HepG2 (cell line): ENCODE data around the gene PSD4. TPM values are rescaled to one million over a fixed set of nuclear protein-coding genes. Genes with fewer than 3 reads are reported as not detected.

Experiments used
- CTCF ChIP-seq: sonication (generic); formaldehyde crosslinking; IDR thresholded peaks from 2 replicates; pipeline ENCODE4 v1.5.0; 2020; ENCODE audit warnings: mild to moderate bottlenecking, missing genetic modification reagents, moderate library complexity
- GATAD2A ChIP-seq: IDR thresholded peaks from 2 replicates; pipeline ENCODE4 v1.6.1; 2016
- HDAC1 ChIP-seq: sonication (generic); formaldehyde crosslinking; IDR thresholded peaks from 2 replicates; pipeline ENCODE4 v1.5.1; 2020; ENCODE audit warnings: mild to moderate bottlenecking, missing genetic modification reagents
- HMGXB4 ChIP-seq, 2 experiments: sonication (generic) in 1 of 2; formaldehyde crosslinking in 1 of 2; IDR thresholded peaks; 2 replicates each; pipeline versions ENCODE4 v1.4.0 to v1.6.1; 2018 to 2020; ENCODE audit warnings: missing genetic modification reagents in 2 of 2, borderline replicate concordance in 1 of 2, low read depth in 1 of 2, mild to moderate bottlenecking in 1 of 2, missing biosample characterization in 1 of 2
- HNRNPK ChIP-seq: fragments of 200-400 bp; formaldehyde crosslinking; IDR thresholded peaks from 2 replicates; pipeline ENCODE4 v1.6.1; 2018; ENCODE audit warnings: low read length, low read depth, moderate library complexity, mild to moderate bottlenecking; ENCODE audit not compliant: poor library complexity, severe bottlenecking
- HOXA9 ChIP-seq: sonication (generic); formaldehyde crosslinking; IDR thresholded peaks from 2 replicates; pipeline ENCODE4 v1.8.1; 2022; ENCODE audit warnings: missing genetic modification reagents, mild to moderate bottlenecking, moderate library complexity, borderline replicate concordance
- MAFF ChIP-seq: IDR thresholded peaks from 2 replicates; pipeline ENCODE4 v1.6.1; 2011; ENCODE audit warnings: low read depth, low read length, improper control_type of control experiment
- POGK ChIP-seq: sonication (generic); formaldehyde crosslinking; conservative IDR thresholded peaks from 2 replicates; pipeline ENCODE4 v1.8.0; 2022; ENCODE audit warnings: mild to moderate bottlenecking, moderate library complexity, missing genetic modification reagents
- RAD21 ChIP-seq: fragments of 450-650 bp; formaldehyde crosslinking; IDR thresholded peaks from 2 replicates; pipeline ENCODE4 v1.5.0; 2020; ENCODE audit warnings: mild to moderate bottlenecking
- RBFOX2 ChIP-seq: fragments of 200-400 bp; formaldehyde crosslinking; IDR thresholded peaks from 2 replicates; pipeline ENCODE4 v1.6.1; 2017; ENCODE audit warnings: low read depth, mild to moderate bottlenecking, low read length
- SCMH1 ChIP-seq: sonication (generic); formaldehyde crosslinking; IDR thresholded peaks from 2 replicates; pipeline ENCODE4 v1.9.0; 2021; ENCODE audit warnings: missing genetic modification reagents, mild to moderate bottlenecking, borderline replicate concordance
- SMC3 ChIP-seq: IDR thresholded peaks from 2 replicates; pipeline ENCODE4 v1.6.1; 2011; ENCODE audit warnings: low read length, improper control_type of control experiment
- STAG1 ChIP-seq: sonication (generic); formaldehyde crosslinking; IDR thresholded peaks from 2 replicates; pipeline ENCODE4 v1.4.0; 2020; ENCODE audit warnings: missing genetic modification reagents
- THAP11 ChIP-seq: IDR thresholded peaks from 2 replicates; pipeline ENCODE4 v1.6.1; 2016; ENCODE audit warnings: missing biosample characterization, missing genetic modification reagents
- ZNF121 ChIP-seq: sonication (generic); formaldehyde crosslinking; IDR thresholded peaks from 2 replicates; pipeline ENCODE4 v1.5.0; 2020; ENCODE audit warnings: mild to moderate bottlenecking, missing genetic modification reagents
- ZNF18 ChIP-seq: sonication (generic); formaldehyde crosslinking; IDR thresholded peaks from 2 replicates; pipeline ENCODE4 v1.8.0; 2022; ENCODE audit warnings: mild to moderate bottlenecking, missing genetic modification reagents; ENCODE audit not compliant: insufficient replicate concordance
- ZNF317 ChIP-seq: sonication (generic); formaldehyde crosslinking; IDR thresholded peaks from 2 replicates; pipeline ENCODE4 v1.5.0; 2020; ENCODE audit warnings: mild to moderate bottlenecking, missing genetic modification reagents
- ZNF510 ChIP-seq: sonication (generic); formaldehyde crosslinking; IDR thresholded peaks from 2 replicates; pipeline ENCODE4 v1.4.0; 2020; ENCODE audit warnings: low read depth, mild to moderate bottlenecking, missing genetic modification reagents
- ZNF614 ChIP-seq: IDR thresholded peaks from 2 replicates; pipeline ENCODE4 v1.6.1; 2018; ENCODE audit warnings: missing biosample characterization, missing genetic modification reagents, inconsistent platforms, borderline replicate concordance
- ZNF792 ChIP-seq: IDR thresholded peaks from 2 replicates; pipeline ENCODE4 v1.6.1; 2016
- polyA plus RNA-seq, 8 experiments: library from polyadenylated mRNA; depleted of rRNA in 3 of 8; stranded (reverse) in 7 of 8; unstranded in 1 of 8; fragments of >200 nt; fragmentation: Illumina TruSeq in 4 of 8; extraction: Trizol in 4 of 8; gene quantifications; 2 replicates each; pipeline versions ENCODE4 v1.2.1 to v1.2.3, GENCODE V29; 2011 to 2016; ENCODE audit warnings: low read depth in 4 of 8, missing spikeins in 1 of 8, mixed read lengths in 1 of 8; ENCODE audit not compliant: insufficient read depth in 1 of 8
- total RNA-seq, 5 experiments: library from RNA; depleted of rRNA; stranded (reverse); fragments of >200 nt; fragmentation: Illumina TruSeq; extraction: Trizol; gene quantifications; 2 replicates each; pipeline ENCODE4 v1.2.3, GENCODE V29; 2016; ENCODE audit warnings: low read depth in 1 of 5

The PSD4 gene
- total and polyA plus RNA-seq, 2 of the 13 experiments (the other 11 are each of a cell fraction or from before 2014, with no cell fraction given) = 5.8 to 9.4 TPM

GRCh38 chr2:113136828-113137775 lies 36.7 kb upstream of the PSD4 start (continued):
- TF ChIP-seq THAP11 (CRISPR knock-in tag) (peak; percentile 31; the same call in 1 of the 2 replicates), HNRNPK (no peak), SCMH1 (no peak), SMC3 (peak; percentile 95), ZNF614 (CRISPR knock-in tag) (0 out of 2 replicates have a peak, but pooled peaks have one; percentile 29), STAG1 (CRISPR knock-in tag) (peak; percentile 84), HDAC1 (CRISPR knock-in tag) (peak; percentile 17; the same call in 1 of the 2 replicates), RAD21 (CRISPR knock-in tag) (peak; percentile 77), ZNF317 (CRISPR knock-in tag) (0 out of 2 replicates have a peak, but pooled peaks have one; percentile 37), MAFF (peak; percentile 93), GATAD2A (CRISPR knock-in tag) (peak; percentile 46; the same call in 1 of the 2 replicates), POGK (CRISPR knock-in tag) (no peak), ZNF792 (CRISPR knock-in tag) (no peak), ZNF18 (CRISPR knock-in tag) (no peak), HOXA9 (no peak), ZNF510 (no peak), HMGXB4 (CRISPR knock-in tag; IDR thresholded peaks at IDR 0.05; ENCODE audit: borderline replicate concordance in 1 of 2, low read depth in 1 of 2) (0 out of 4 replicates have a peak, but pooled peaks of 1 of the 2 experiments have one; percentile 20), CTCF (CRISPR knock-in tag) (peak; percentile 88), RBFOX2 (no peak), ZNF121 (CRISPR knock-in tag) (no peak)
